SK-N-SH (cell line): ENCODE results near the gene CPNE4. TPM values are rescaled to one million over a fixed set of nuclear protein-coding genes. Genes with fewer than 3 reads are reported as not detected.

Experiments used
- CTCF ChIA-PET: fragments of 300-600, 350-600 bp; formaldehyde crosslinking; extraction: SDS; loops from one replicate; lab custom pipeline; 2021; lab: Yijun Ruan, JAX
- POLR2A ChIA-PET: fragments of 350-600 bp; sonication (Branson Sonifier 250); formaldehyde crosslinking; extraction: SDS; loops from one replicate; lab custom pipeline; 2020; ENCODE audit warnings: antibody characterized with exemption, inconsistent platforms; lab: Yijun Ruan, JAX
- DNase-seq: peaks from one replicate; pipeline ENCODE4 v3.0.0; 2012
- H2AFZ ChIP-seq: fragments of 200-600 bp; sonication (generic); 2 replicates; pipeline ENCODE4 v1.8.1; 2016; ENCODE audit warnings: antibody characterized with exemption, mild to moderate bottlenecking, low read depth
- H3F3A ChIP-seq: fragments of 200-600 bp; sonication (generic); replicated peaks from 2 replicates; pipeline ENCODE3; 2016; ENCODE audit warnings: antibody characterized with exemption, mild to moderate bottlenecking; ENCODE audit not compliant: insufficient read depth
- H3K27ac ChIP-seq, 2 experiments: fragments of 200-500 bp in 1 of 2; fragments of 200-600 bp in 1 of 2; sonication (Bioruptor generic) in 1 of 2; sonication (generic), shearing (Covaris generic) in 1 of 2; 2 replicates each; pipeline versions ENCODE4 v1.5.1 to v1.6.1; 2014 to 2016; ENCODE audit warnings: low read depth in 2 of 2, inconsistent platforms in 1 of 2, low read length in 1 of 2, mild to moderate bottlenecking in 1 of 2, mixed read lengths in 1 of 2
- H3K27me3 ChIP-seq: fragments of 200-600 bp; sonication (generic), shearing (Covaris generic); 2 replicates; pipeline ENCODE4 v1.6.1; 2016; ENCODE audit warnings: mixed run types; ENCODE audit not compliant: insufficient read depth
- H3K36me3 ChIP-seq, 2 experiments: fragments of 200-500 bp in 1 of 2; fragments of 200-600 bp in 1 of 2; sonication (Bioruptor generic) in 1 of 2; sonication (generic) in 1 of 2; replicated peaks in 1 of 2; 2 replicates each; pipeline versions ENCODE3 to v1.5.1; 2014 to 2016; ENCODE audit warnings: low read length in 1 of 2, mild to moderate bottlenecking in 1 of 2; ENCODE audit not compliant: insufficient read depth in 2 of 2, control insufficient read depth in 1 of 2
- H3K4me1 ChIP-seq, 2 experiments: fragments of 200-500 bp in 1 of 2; fragments of 200-600 bp in 1 of 2; sonication (Bioruptor generic) in 1 of 2; sonication (generic), shearing (Covaris generic) in 1 of 2; 2 replicates each; pipeline versions ENCODE4 v1.5.1 to v1.6.1; 2014 to 2016; ENCODE audit warnings: low read depth in 1 of 2, low read length in 1 of 2, mixed run types in 1 of 2; ENCODE audit not compliant: insufficient read depth in 2 of 2, control insufficient read depth in 1 of 2
- H3K4me2 ChIP-seq: fragments of 200-600 bp; sonication (generic), shearing (Covaris generic); 2 replicates; pipeline ENCODE4 v1.6.1; 2017; ENCODE audit warnings: mixed run types
- H3K4me3 ChIP-seq, 2 experiments: fragments of 200-500 bp in 1 of 2; fragments of 200-600 bp in 1 of 2; sonication (Bioruptor generic) in 1 of 2; sonication (generic), shearing (Covaris generic) in 1 of 2; 2 replicates each; pipeline versions ENCODE4 v1.5.1 to v1.8.1; 2014 to 2016; ENCODE audit warnings: low read depth in 2 of 2, inconsistent platforms in 1 of 2, low read length in 1 of 2, mild to moderate bottlenecking in 1 of 2, mixed read lengths in 1 of 2, moderate library complexity in 1 of 2
- H3K79me2 ChIP-seq: fragments of 200-600 bp; sonication (generic); 2 replicates; pipeline ENCODE4 v1.8.1; 2017; ENCODE audit warnings: mild to moderate bottlenecking; ENCODE audit not compliant: insufficient read depth
- H3K9ac ChIP-seq: fragments of 200-600 bp; sonication (generic); 2 replicates; pipeline ENCODE4 v1.6.1; 2017; ENCODE audit warnings: mixed run types
- H3K9me2 ChIP-seq: fragments of 200-600 bp; sonication (generic); 2 replicates; pipeline ENCODE4 v1.6.1; 2017; ENCODE audit warnings: mixed run types
- H3K9me3 ChIP-seq: fragments of 200-600 bp; sonication (generic); 2 replicates; pipeline ENCODE4 v1.6.1; 2017; ENCODE audit warnings: mixed run types, mild to moderate bottlenecking, moderate library complexity
- H4K20me1 ChIP-seq: fragments of 200-600 bp; sonication (generic); 2 replicates; pipeline ENCODE4 v1.6.1; 2017; ENCODE audit warnings: mild to moderate bottlenecking, mixed run types; ENCODE audit not compliant: insufficient read depth
- CHD2 ChIP-seq: fragments of 150-350 bp; IDR thresholded peaks from 2 replicates; pipeline ENCODE4 v1.6.1; 2018; ENCODE audit warnings: low read length; ENCODE audit not compliant: partially characterized antibody
- ELF1 ChIP-seq: IDR thresholded peaks from 2 replicates; pipeline ENCODE4 v1.4.0; 2012
- EP300 ChIP-seq, 2 experiments: IDR thresholded peaks; 2 replicates each; pipeline versions ENCODE4 v1.4.0 to v1.6.1; 2012; ENCODE audit warnings: borderline replicate concordance in 1 of 2, low read depth in 1 of 2, low read length in 1 of 2
- FOSL2 ChIP-seq: IDR thresholded peaks from 2 replicates; pipeline ENCODE4 v1.4.0; 2012; ENCODE audit warnings: low read depth, mild to moderate bottlenecking, moderate library complexity, borderline replicate concordance
- FOXM1 ChIP-seq: IDR thresholded peaks from 2 replicates; pipeline ENCODE4 v1.4.0; 2012; ENCODE audit warnings: low read depth, mild to moderate bottlenecking
- IRF3 ChIP-seq: fragments of 150-350 bp; IDR thresholded peaks from 2 replicates; pipeline ENCODE4 v1.6.1; 2016; ENCODE audit warnings: mild to moderate bottlenecking, low read depth, low read length
- MAX ChIP-seq: IDR thresholded peaks from 2 replicates; pipeline ENCODE4 v1.4.0; 2012; ENCODE audit warnings: low read depth
- NFIC ChIP-seq: IDR thresholded peaks from 2 replicates; pipeline ENCODE4 v1.4.0; 2012; ENCODE audit warnings: borderline replicate concordance
- PBX3 ChIP-seq: IDR thresholded peaks from 2 replicates; pipeline ENCODE4; 2012
- RAD21 ChIP-seq: IDR thresholded peaks from 2 replicates; pipeline ENCODE4 v1.6.1; 2012; ENCODE audit warnings: mild to moderate bottlenecking, low read length
- RCOR1 ChIP-seq: fragments of 150-350 bp; IDR thresholded peaks from 2 replicates; pipeline ENCODE4 v1.6.1; 2017; ENCODE audit warnings: antibody characterized with exemption, low read length
- REST ChIP-seq: IDR thresholded peaks from 2 replicates; pipeline ENCODE4 v1.6.1; 2012; ENCODE audit warnings: mild to moderate bottlenecking, low read depth, low read length, moderate library complexity
- SMC3 ChIP-seq: IDR thresholded peaks from 2 replicates; pipeline ENCODE4 v1.6.1; 2012; ENCODE audit warnings: low read depth, low read length, improper control_type of control experiment
- TEAD4 ChIP-seq: IDR thresholded peaks from 2 replicates; pipeline ENCODE4 v1.4.0; 2012; ENCODE audit warnings: mild to moderate bottlenecking, borderline replicate concordance; ENCODE audit not compliant: insufficient read depth
- YY1 ChIP-seq: IDR thresholded peaks from 2 replicates; pipeline ENCODE4 v1.4.0; 2012; ENCODE audit warnings: low read depth, mild to moderate bottlenecking
- polyA plus RNA-seq, 3 experiments: library from polyadenylated mRNA; depleted of rRNA; stranded (reverse); fragments of >200 nt; gene quantifications; 2 replicates each; pipeline ENCODE4 v1.2.3, GENCODE V29; 2012
- TF ChIP-seq, protein P1 (sequence below): fragments of 150-350 bp; IDR thresholded peaks from 2 replicates; pipeline ENCODE4 v1.6.1; 2017; ENCODE audit warnings: antibody characterized with exemption, low read length, low read depth, borderline replicate concordance

CPNE4 gene
- polyA plus RNA-seq, 1 of the 3 experiments (the other 2 are of a cell fraction), result not detected

- Histone ChIP-seq H3K9me3 (no peaks in the 10 kb centered on the region), H3K4me2 (no peak overlapping the region), H3K36me3 (no peaks in the 10 kb centered on the region), H3K79me2 (no peaks in the 10 kb centered on the region), H3K4me1 (peaks cover 0 to 11% of the 10 kb centered on the region in 2 experiments; a peak in 3 of 4 replicates), H3F3A (no peaks in the 10 kb centered on the region), H3K9me2 (no peaks in the 10 kb centered on the region), H2AFZ (no peak overlapping the region), H3K27ac (no peak overlapping the region), H4K20me1 (no peaks in the 10 kb centered on the region), H3K27me3 (no peaks in the 10 kb centered on the region), H3K4me3 (no peak overlapping the region), H3K9ac (no peak overlapping the region)
- TF ChIP-seq, protein P1, sequence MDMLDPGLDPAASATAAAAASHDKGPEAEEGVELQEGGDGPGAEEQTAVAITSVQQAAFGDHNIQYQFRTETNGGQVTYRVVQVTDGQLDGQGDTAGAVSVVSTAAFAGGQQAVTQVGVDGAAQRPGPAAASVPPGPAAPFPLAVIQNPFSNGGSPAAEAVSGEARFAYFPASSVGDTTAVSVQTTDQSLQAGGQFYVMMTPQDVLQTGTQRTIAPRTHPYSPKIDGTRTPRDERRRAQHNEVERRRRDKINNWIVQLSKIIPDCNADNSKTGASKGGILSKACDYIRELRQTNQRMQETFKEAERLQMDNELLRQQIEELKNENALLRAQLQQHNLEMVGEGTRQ, result no peak
- TF ChIP-seq RAD21, result no peak
- TF ChIP-seq MAX, result no peak
- TF ChIP-seq REST, result no peak
- TF ChIP-seq NFIC, result no peak
- no peak for TF ChIP-seq TEAD4
- no peak for TF ChIP-seq RCOR1
- TF ChIP-seq EP300 (IDR thresholded peaks at IDR 0.05; ENCODE audit: borderline replicate concordance in 1 of 2, low read depth in 1 of 2, low read length in 1 of 2), result no peak
- TF ChIP-seq IRF3, result no peak
- no peak for TF ChIP-seq PBX3
- no peak for TF ChIP-seq ELF1
- TF ChIP-seq FOXM1, result no peak
- no peak for TF ChIP-seq FOSL2
- no peak for TF ChIP-seq CHD2
- no peak for TF ChIP-seq SMC3
- TF ChIP-seq YY1, result no peak
- ChIA-PET POLR2A (no interaction called here), CTCF (interaction anchor here (1.1 to 2.7 kb wide), 5 partner anchors 13 to 513 kb away, joined by 3 to 9 read pairs (median 6); partner anchors contain the start of gene CPNE4)
- DNase-seq, result no peak
These were observed 488.4 kb downstream of the CPNE4 start for GRCh38 chr3:131546441-131546840.
